Skeletal muscle tissue (tissue), 4 donors: ENCODE data around the gene PSMA3. TPM values are rescaled to one million over a fixed set of nuclear protein-coding genes. Genes with fewer than 3 reads are reported as not detected.

Source experiments
- H3K27ac ChIP-seq: one replicate; pipeline ENCODE4 v1.7.0; 2013; ENCODE audit warnings: mild to moderate bottlenecking, low read depth, low read length, inconsistent platforms
- H3K27me3 ChIP-seq, 3 donors: one replicate each; pipeline ENCODE4 v1.7.0; 2013; ENCODE audit warnings: low read length in 3 of 3; ENCODE audit not compliant: control insufficient read depth in 3 of 3, insufficient read depth in 3 of 3
- H3K36me3 ChIP-seq, 3 donors: one replicate each; pipeline ENCODE4 v1.7.0; 2013; ENCODE audit warnings: low read length in 3 of 3; ENCODE audit not compliant: control insufficient read depth in 3 of 3, insufficient read depth in 3 of 3
- H3K4me1 ChIP-seq, 3 donors: one replicate each; pipeline ENCODE4 v1.7.0; 2013; ENCODE audit warnings: low read length in 3 of 3, mild to moderate bottlenecking in 3 of 3; ENCODE audit not compliant: control insufficient read depth in 3 of 3, insufficient read depth in 3 of 3
- H3K4me3 ChIP-seq, 3 donors: one replicate each; pipeline ENCODE4 v1.7.0; 2013; ENCODE audit warnings: low read length in 3 of 3
- H3K9ac ChIP-seq, 3 donors: one replicate each; pipeline ENCODE4 v1.7.0; 2013; ENCODE audit warnings: low read length in 3 of 3, mild to moderate bottlenecking in 3 of 3, moderate library complexity in 2 of 3, low read depth in 1 of 3
- H3K9me3 ChIP-seq, 3 donors: one replicate each; pipeline ENCODE4 v1.7.0; 2013; ENCODE audit warnings: low read length in 3 of 3; ENCODE audit not compliant: control insufficient read depth in 3 of 3
- total RNA-seq: library from RNA; depleted of rRNA; stranded (reverse); fragments of >200 nt; gene quantifications from one replicate; pipeline ENCODE4 v1.2.3, GENCODE V29; 2014
- donor health status: Osteomylitis.

Gene PSMA3
- total RNA-seq, 1 donor from 2014 or later = 39.1 TPM

DNA sequence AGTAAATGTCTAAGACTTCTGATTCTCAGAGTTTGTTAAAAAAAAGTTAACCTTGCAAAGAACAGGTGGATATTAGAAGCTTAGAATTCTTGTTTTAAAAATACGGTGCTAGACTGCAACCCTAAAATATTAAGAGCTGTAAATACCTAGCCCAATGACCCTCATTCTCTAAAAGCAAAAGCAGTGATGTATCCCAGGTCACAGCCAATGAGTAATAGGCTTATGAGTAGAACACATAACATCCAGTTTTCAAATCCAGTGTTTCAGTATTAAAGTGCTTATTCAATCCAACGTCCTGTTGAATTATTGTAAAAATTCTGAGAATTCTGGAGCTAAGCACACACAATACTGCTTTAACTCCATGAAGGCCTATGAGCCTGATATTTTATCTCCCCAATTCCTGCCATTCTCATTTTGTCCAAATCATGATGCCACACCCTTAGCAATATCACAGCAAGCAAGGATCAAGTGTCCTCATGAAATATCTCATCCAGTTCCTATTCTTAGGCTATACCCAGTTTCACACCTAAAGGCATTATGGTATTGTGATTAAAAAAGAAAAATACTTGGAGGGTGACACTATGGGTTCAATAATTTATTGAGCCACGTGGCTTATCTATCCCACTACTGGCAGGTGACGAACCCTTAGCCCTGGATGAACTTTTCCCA, 38.4 kb downstream of the PSMA3 start:
- Histone ChIP-seq H3K9ac (peak overlapping the region in 1 of 3 donors; percentile 5), H3K4me3 (no peak overlapping the region), H3K27ac (peak overlapping the region; percentile 67), H3K9me3 (no peaks in the 10 kb centered on the region), H3K36me3 (peaks cover 2 to 25% (median 21%) of the 10 kb centered on the region in 3 donors), H3K27me3 (no peaks in the 10 kb centered on the region), H3K4me1 (peaks cover 19 to 36% (median 28%) of the 10 kb centered on the region in 3 donors)

DNA sequence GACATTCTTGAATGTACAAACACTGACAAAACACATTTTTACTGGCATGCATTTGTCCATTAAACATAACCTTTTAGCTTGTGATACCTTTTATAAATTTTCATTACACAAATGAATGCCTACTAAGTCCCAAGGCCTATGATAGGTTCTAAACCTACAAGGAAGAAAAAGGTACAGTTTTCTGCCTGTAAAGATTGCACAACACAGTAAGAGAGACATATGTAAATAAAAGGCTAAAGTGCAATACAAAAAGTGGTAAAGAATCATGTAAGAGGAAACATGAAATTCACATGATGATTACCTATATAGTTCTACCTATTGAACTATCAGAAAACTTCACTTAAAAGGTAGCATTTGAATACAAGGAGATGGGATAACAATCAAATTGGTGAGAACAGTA, 39.1 kb downstream of the PSMA3 start:
- H3K4me3 ChIP-seq = no peak overlapping the region
- H3K9me3 ChIP-seq = no peaks in the 10 kb centered on the region
- peaks cover 19 to 36% (median 28%) of the 10 kb centered on the region in 3 donors for H3K4me1 ChIP-seq
- H3K9ac ChIP-seq = no peak overlapping the region
- H3K27ac ChIP-seq = peak overlapping the region; percentile 67
- no peaks in the 10 kb centered on the region for H3K27me3 ChIP-seq
- H3K36me3 ChIP-seq = peaks cover 2 to 25% (median 22%) of the 10 kb centered on the region in 3 donors

DNA sequence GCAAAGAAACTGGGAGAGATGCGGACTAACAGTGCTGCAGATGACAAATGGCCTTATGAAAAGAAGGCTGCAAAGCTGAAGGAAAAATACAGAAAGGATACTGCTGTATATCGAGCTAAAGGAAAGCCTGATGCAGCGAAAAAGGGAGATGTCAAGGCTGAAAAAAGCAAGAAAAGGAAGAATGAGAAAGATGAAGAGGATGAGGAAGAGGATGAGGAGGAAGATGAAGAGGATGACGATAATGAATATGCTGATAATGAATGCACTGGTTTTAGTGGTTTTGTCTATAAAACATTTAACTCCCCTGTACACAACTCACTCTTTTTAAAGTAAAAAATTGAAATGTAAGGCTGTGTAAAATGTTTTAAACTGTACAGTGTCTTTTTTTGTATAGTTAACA, 40.5 kb downstream of the PSMA3 start:
- Histone ChIP-seq H3K36me3 (peaks cover 2 to 23% (median 19%) of the 10 kb centered on the region in 3 donors), H3K4me3 (no peak overlapping the region), H3K9ac (no peak overlapping the region), H3K4me1 (peaks cover 19 to 32% (median 28%) of the 10 kb centered on the region in 3 donors), H3K9me3 (no peaks in the 10 kb centered on the region), H3K27me3 (no peaks in the 10 kb centered on the region), H3K27ac (no peak overlapping the region)

DNA sequence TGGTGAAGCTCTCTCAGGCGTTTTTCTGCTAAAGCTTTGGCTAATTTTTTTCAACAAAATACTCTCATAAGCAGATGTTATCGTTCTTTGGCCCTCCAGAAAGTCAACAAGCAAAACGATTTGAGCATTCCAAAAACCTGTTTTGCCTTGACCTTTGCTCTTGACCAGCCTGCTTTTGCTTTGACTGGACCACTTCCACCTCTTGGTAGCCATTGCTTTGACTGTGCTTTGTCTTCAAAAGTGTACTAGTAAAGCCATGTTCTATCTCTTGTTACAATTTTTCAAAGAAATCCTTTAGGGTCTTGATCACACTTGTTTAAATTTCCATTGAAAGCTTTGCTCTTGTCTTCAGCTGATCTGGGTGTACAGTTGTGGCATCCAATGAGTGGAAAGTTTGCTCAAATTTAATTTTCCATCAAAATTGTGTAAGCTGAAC, 43.0 kb downstream of the PSMA3 start:
- Histone ChIP-seq H3K4me3 (no peak overlapping the region), H3K27ac (no peak overlapping the region), H3K4me1 (peaks cover 12 to 15% (median 14%) of the 10 kb centered on the region in 3 donors), H3K9me3 (no peaks in the 10 kb centered on the region), H3K36me3 (peaks cover 5 to 32% (median 28%) of the 10 kb centered on the region in 3 donors), H3K27me3 (no peaks in the 10 kb centered on the region), H3K9ac (no peak overlapping the region)

DNA sequence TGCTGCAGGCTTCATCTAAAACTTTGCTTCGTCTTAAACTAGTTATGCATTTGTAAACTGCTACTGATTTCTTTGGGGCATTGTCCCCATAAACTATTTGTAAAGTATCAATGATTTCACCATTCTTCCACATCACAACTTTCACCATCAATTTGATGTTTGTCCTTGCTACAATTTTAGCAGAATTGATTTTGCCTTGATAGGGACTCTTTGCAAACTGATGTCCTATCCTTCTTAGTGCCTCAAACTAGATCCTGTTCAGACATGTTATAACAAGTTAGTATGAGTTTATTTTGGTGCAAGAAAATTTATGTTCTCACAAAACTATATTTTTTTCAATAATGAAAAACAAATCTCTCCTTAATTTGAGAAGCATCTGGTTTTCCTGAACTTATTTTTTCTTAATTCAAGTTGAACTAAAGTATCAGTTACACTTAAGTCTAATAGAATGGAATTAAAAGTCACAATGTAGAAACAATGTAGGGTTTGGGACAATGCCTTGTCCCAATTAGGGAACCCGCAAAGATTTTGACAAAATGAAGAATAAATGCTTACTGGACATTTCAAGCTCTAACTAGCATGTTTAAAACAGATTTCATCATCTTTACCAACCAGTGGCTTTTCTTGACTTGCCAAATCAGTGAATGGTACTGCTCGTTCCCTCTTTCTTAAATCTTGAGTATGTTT, 43.6 kb downstream of the PSMA3 start:
- Histone ChIP-seq H3K4me1 (peaks cover 6 to 9% (median 8%) of the 10 kb centered on the region in 3 donors), H3K4me3 (no peak overlapping the region), H3K27me3 (no peaks in the 10 kb centered on the region), H3K9me3 (no peaks in the 10 kb centered on the region), H3K36me3 (peaks cover 5 to 35% (median 28%) of the 10 kb centered on the region in 3 donors), H3K9ac (no peak overlapping the region), H3K27ac (no peak overlapping the region)

DNA sequence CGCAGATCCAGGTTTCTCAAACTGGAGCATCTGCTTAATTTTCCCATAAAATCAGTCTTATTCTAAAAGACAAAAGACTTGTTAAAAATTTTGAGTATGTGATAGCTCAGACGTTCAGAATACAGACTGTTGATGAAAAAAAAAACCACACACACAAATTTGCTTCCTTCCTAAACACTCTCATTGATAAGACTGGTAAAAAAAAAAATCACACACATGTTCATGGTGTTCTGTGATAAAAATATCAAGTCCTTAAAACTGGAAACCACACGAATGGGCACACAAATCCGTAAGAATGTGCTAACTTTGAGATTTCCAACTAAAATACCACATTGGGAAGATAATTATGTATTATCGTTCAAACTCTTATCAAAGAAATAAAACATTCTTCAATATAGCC, 47.0 kb downstream of the PSMA3 start:
- Histone ChIP-seq H3K36me3 (peaks cover 12 to 32% (median 28%) of the 10 kb centered on the region in 3 donors), H3K9ac (no peak overlapping the region), H3K27me3 (no peaks in the 10 kb centered on the region), H3K9me3 (no peaks in the 10 kb centered on the region), H3K4me3 (no peak overlapping the region), H3K4me1 (peaks cover 2 to 13% (median 2%) of the 10 kb centered on the region in 3 donors), H3K27ac (no peak overlapping the region)

DNA sequence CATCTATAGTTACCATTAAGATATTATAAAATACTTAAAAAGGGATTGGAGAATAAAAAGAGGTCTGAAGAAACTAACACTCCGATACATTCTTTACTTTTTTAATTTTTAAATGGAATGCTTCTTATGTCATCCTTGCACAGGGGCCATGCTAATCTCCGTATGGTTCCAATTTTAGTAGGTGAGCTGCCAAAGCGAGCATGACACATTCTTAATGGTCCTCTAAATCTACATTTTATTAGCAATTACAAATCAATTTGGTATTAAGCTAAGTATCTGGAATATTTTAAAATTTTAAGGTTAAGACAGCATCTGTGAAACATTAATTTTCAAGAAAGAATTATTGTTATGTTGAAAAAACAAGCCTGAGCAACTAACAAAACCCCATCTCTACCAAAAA, 47.5 kb downstream of the PSMA3 start:
- H3K27ac ChIP-seq = no peak overlapping the region
- no peaks in the 10 kb centered on the region for H3K27me3 ChIP-seq
- no peak overlapping the region for H3K4me3 ChIP-seq
- no peaks in the 10 kb centered on the region for H3K9me3 ChIP-seq
- no peak overlapping the region for H3K9ac ChIP-seq
- H3K36me3 ChIP-seq = peaks cover 12 to 32% (median 28%) of the 10 kb centered on the region in 3 donors
- peaks cover 2 to 17% (median 5%) of the 10 kb centered on the region in 3 donors for H3K4me1 ChIP-seq

DNA sequence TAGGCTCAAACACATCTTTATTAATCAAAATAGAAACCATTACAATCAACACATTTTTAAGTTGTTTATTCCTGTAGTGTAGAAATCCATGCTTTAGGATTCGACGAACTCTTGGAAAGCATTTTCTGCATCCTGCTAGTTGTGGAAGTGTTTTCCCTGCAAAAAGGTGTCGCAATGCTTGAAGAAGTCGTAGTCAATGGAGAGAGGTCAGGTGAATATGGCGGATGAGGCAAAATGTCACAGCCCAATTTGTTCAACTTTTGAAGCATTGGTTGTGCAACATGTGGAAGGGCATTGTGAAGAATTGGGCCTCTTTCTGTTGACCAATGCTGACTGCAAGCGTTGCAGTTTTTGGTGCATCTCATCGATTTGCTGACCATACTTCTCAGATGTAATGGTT, 49.6 kb downstream of the PSMA3 start:
- H3K4me1 ChIP-seq = peaks cover 2 to 20% (median 5%) of the 10 kb centered on the region in 3 donors
- no peaks in the 10 kb centered on the region for H3K27me3 ChIP-seq
- no peak overlapping the region for H3K9ac ChIP-seq
- peaks cover 12 to 32% (median 23%) of the 10 kb centered on the region in 3 donors for H3K36me3 ChIP-seq
- no peak overlapping the region for H3K4me3 ChIP-seq
- no peak overlapping the region for H3K27ac ChIP-seq
- no peaks in the 10 kb centered on the region for H3K9me3 ChIP-seq

DNA sequence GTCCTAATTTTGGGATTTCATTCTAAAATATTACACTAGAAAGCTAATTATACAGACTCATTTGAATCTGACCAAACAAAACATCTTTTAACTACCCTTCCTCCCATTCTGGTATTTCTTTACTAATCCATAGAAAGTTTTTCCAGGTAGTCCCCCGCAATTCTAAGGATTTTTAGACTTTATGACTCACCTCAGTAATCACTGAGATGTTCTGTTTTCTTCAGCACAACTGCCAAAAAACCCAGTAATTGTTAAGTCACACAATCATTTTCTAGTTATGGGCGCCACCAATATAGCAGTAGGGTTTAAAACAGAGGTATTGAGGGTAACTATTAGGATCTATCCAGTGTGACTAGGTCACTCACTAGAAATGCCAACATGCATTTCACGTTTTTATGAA, 52.1 kb downstream of the PSMA3 start:
- peaks cover 2 to 31% (median 16%) of the 10 kb centered on the region in 3 donors for H3K4me1 ChIP-seq
- peak overlapping the region; percentile 92 for H3K27ac ChIP-seq
- H3K27me3 ChIP-seq = no peaks in the 10 kb centered on the region
- H3K9me3 ChIP-seq = no peaks in the 10 kb centered on the region
- H3K36me3 ChIP-seq = peaks cover 10 to 17% (median 13%) of the 10 kb centered on the region in 3 donors
- peak overlapping the region; percentile 83 to 97 (median 94) for H3K9ac ChIP-seq
- peak overlapping the region; percentile 79 to 99 (median 98) for H3K4me3 ChIP-seq

DNA sequence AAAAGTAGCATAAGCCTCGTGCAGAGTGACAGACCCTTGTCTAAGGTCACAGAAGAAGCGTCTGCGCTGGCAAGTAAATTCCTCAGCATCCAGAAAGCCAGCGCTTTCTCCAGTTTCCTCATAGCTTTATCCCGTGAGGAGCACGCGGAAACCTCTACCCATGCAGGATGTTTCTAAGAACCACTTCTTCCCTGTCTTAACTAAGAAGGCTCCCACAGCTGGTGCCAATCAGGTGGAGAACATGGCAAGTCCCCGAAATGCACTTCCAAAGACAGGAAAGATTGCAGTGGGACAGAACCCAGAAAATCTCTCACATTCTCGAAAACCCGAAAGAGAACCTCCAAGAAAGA, 52.7 kb downstream of the PSMA3 start:
- Histone ChIP-seq H3K9me3 (no peaks in the 10 kb centered on the region), H3K9ac (peak overlapping the region; percentile 83 to 97 (median 94)), H3K36me3 (peaks cover 10 to 17% (median 13%) of the 10 kb centered on the region in 3 donors), H3K27me3 (no peaks in the 10 kb centered on the region), H3K4me1 (peaks cover 2 to 31% (median 16%) of the 10 kb centered on the region in 3 donors), H3K27ac (peak overlapping the region; percentile 92), H3K4me3 (peak overlapping the region; percentile 79 to 99 (median 98))
